PFSK-1 (cell line): ENCODE measurements around the gene C5orf15.

ENCODE experiments used
- FOXP2 ChIP-seq: optimal IDR thresholded peaks from 2 replicates; pipeline ENCODE3; 2011; ENCODE audit warnings: borderline replicate concordance, control low read depth, inconsistent platforms; ENCODE audit not compliant: insufficient read depth; ENCODE audit errors: extremely low read length, extremely low read depth
- POLR2AphosphoS5 ChIP-seq: IDR thresholded peaks from 2 replicates; pipeline ENCODE4 v1.6.1; 2012; ENCODE audit warnings: low read depth, mild to moderate bottlenecking, control low read depth, low read length, moderate library complexity
- REST ChIP-seq, 2 experiments: IDR thresholded peaks; 2 replicates each; pipeline versions ENCODE4 v1.6.1 to v1.8.0; 2011 to 2012; ENCODE audit warnings: low read depth in 2 of 2, low read length in 2 of 2, control low read depth in 1 of 2, inconsistent platforms in 1 of 2, mild to moderate bottlenecking in 1 of 2, moderate library complexity in 1 of 2; ENCODE audit not compliant: insufficient read depth in 1 of 2
- SIN3A ChIP-seq: IDR thresholded peaks from 2 replicates; pipeline ENCODE4 v1.6.1; 2012; ENCODE audit warnings: mild to moderate bottlenecking, low read length, moderate library complexity, borderline replicate concordance; ENCODE audit not compliant: insufficient read depth
- TAF1 ChIP-seq: IDR thresholded peaks from 2 replicates; pipeline ENCODE4 v1.6.1; 2012; ENCODE audit warnings: low read length, control low read depth, borderline replicate concordance; ENCODE audit not compliant: insufficient read depth

Gene C5orf15

DNA sequence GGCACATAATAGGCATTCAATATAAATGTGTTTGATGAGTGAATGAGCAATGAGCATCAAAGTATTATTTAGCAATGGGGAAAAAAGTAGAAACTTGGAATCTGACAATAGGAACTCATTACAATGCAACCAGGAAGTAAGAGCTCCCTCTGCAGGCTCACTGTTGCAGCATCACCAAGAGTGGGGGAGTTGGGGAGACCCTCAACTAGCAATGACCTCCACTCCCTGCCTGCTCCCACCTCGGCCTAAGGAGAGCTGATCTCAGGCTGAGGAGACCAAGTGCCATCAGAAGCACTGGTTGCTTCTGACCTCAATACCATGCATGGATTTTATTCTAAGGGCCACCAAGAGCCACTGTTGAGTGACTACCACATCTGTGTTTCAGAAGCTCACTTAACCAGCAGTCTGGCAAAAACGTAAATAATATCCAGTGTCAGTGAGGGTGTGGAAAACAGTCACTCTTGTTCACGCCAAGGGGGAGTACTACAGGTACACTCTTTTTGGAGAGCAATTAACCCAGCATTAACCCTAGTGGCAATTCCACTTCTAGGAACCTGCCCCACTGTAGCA lies 28.3 kb upstream of the C5orf15 start:
- TF ChIP-seq POLR2AphosphoS5 (no peak), SIN3A (no peak), REST (IDR thresholded peaks at IDR 0.05; ENCODE audit: insufficient read depth in 1 of 2, low read depth in 2 of 2, low read length in 2 of 2) (no peak), FOXP2 (no peak), TAF1 (no peak)

DNA sequence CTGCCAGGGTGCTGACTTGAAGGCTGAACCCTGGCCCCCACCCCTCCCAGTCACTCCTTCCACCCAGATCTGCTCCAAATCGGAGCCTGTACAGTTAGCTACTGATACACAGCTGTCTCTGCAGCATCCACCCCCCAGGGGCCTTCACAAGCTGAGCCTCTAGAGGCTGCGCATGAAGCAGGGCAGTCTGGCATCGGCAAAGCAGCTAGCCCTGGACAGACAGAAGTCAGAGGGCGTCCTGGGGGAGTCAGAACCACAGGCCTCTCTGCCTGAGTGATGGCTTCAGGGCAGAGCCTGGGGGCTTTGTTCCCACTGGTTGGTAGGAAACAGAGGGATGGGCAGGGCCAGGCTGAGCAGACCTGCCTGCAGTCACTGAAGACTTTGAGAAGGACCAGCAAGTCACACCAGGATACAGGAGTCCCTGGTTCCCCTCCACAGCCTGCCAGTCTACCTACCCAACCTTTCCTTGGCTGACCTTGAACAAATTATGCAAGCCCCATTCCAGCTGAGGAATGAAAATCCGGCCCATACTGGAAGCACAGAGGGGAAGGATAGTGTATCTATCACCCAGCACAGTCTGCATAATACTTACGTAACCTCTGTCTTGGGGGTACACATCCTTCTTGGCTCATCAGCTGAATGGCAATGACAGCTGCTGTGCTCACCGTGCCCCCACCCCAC lies 27.6 kb upstream of the C5orf15 start:
- TF ChIP-seq POLR2AphosphoS5 (no peak), TAF1 (no peak), FOXP2 (no peak)

DNA sequence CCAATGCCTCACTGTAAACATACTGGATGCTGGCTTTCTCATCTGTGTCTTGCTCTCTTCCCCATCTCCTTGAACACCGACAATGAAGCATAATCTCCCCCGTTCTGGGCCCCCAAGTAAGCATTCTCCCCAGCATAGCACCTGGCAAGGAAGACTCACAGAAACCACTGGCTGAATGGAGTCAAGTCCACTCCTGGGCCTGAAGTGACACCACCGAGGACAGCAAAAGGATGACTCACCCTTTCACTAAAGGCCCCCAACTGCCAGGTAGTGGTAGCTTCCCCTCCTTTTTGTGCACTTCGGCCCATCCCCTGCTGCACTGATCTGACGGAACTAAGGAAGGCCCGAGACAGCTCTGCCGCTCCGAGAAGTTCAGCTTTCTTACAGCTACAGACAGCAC lies 26.9 kb upstream of the C5orf15 start:
- TF ChIP-seq SIN3A (no peak), FOXP2 (no peak), POLR2AphosphoS5 (no peak), TAF1 (no peak), REST (IDR thresholded peaks at IDR 0.05; ENCODE audit: insufficient read depth in 1 of 2, low read depth in 2 of 2, low read length in 2 of 2) (no peak)

DNA sequence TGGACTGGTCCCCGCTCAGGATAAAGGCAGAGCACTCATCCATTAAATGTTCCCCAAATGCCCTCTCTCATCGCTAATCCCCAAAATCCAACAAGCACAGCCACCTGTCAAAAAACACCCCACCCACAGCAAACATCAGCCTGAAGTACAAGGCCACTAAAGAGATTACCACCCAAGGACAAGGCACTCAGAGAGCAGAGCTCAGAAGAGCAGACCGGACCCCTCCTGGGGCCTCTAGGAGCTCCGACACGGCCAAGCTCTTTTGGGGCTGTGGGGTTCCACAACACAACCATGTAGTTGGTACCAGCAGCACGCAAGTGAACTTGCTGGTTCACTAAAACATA lies 26.5 kb upstream of the C5orf15 start:
- no peak for TF ChIP-seq TAF1
- no peak for TF ChIP-seq POLR2AphosphoS5
- no peak for TF ChIP-seq FOXP2
- TF ChIP-seq REST (IDR thresholded peaks at IDR 0.05; ENCODE audit: insufficient read depth in 1 of 2, low read depth in 2 of 2, low read length in 2 of 2): no peak
- no peak for TF ChIP-seq SIN3A

DNA sequence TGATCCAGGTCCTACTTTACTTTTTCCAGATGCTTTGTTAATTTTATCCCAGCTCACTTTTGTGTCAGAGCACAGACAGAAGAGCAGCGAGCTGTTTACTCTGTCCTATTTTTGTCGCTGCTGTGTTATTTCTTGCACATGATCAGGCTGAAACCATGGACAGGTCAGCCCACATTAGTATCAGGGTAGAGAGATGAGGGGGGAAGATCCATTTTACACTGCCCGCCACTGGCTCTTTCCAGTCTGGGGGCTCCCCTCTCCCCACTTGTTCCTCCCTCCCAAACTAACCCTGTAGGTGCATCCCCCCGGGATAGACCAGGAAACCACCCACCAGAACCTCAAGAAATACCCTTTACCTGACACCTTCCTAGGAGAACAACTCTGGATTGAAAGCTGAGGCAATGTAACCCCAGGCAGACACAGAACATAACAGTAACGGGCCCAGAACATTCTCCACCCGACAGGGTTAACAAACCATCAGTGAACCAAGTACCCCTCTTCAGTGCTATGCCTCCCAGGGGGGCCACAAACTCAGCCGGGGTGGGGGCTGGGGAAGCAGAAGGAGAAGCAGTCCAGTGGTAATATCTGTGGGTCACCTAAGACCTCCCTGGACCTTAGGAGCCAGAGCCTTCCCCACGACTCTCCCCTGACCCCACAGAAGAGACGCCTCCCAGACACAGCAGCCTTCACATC lies 26.0 kb upstream of the C5orf15 start:
- TF ChIP-seq POLR2AphosphoS5 (no peak), REST (IDR thresholded peaks at IDR 0.05; ENCODE audit: insufficient read depth in 1 of 2, low read depth in 2 of 2, low read length in 2 of 2) (no peak; a peak in 1 of 4 replicates), FOXP2 (no peak), SIN3A (no peak), TAF1 (no peak)
